SHP77 treated with DMSO at 0.1 percent for 48 hours (cell line): ENCODE measurements around the gene ITGAL.

Experiments
- DNase-seq: peaks from one replicate; lab custom pipeline; 2025; lab: John Stamatoyannopoulos, UW

ITGAL gene

GRCh38 chr16:30567160-30567990 lies 94.8 kb downstream of the ITGAL start:
- no peak for DNase-seq

- no peak for DNase-seq
Observed at GRCh38 chr16:30567991-30568638, 95.6 kb downstream of the ITGAL start.

- no peak for DNase-seq
Observed at GRCh38 chr16:30569281-30569680, 96.7 kb downstream of the ITGAL start.

GRCh38 chr16:30569746-30570635 lies 97.4 kb downstream of the ITGAL start:
- DNase-seq: no peak

- no peak for DNase-seq
Observed at GRCh38 chr16:30570636-30571444, 98.3 kb downstream of the ITGAL start.

- DNase-seq: peak; percentile 96
Observed at GRCh38 chr16:30571445-30572322, 99.1 kb downstream of the ITGAL start, which contains the start of gene ZNF688. Gene ZNF688 (minus strand): TSS chr16:30571714. CDS start chr16:30571629, 85 bp downstream.
